ENCODE data around the gene PMF1. TPM values are rescaled to one million over a fixed set of nuclear protein-coding genes. Genes with fewer than 3 reads are reported as not detected.

PMF1 gene
- total and polyA plus RNA-seq, 2 of the 13 experiments (the other 11 are each of a cell fraction or from before 2014, with no cell fraction given): 72.5 to 89.0 TPM

DNA sequence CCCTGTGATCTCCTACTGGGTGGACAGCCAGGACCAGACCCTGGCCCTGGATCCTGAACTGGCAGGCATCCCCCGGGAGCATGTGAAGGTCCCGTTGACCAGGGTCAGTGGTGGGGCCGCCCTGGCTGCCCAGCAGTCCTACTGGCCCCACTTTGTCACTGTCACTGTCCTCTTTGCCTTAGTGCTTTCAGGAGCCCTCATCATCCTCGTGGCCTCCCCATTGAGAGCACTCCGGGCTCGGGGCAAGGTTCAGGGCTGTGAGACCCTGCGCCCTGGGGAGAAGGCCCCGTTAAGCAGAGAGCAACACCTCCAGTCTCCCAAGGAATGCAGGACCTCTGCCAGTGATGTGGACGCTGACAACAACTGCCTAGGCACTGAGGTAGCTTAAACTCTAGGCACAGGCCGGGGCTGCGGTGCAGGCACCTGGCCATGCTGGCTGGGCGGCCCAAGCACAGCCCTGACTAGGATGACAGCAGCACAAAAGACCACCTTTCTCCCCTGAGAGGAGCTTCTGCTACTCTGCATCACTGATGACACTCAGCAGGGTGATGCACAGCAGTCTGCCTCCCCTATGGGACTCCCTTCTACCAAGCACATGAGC, 36.1 kb upstream of the PMF1 start:
- H3K36me3 ChIP-seq (replicated peaks in 1 of 2; ENCODE audit: control insufficient read depth in 1 of 2, insufficient read depth in 2 of 2, low read length in 2 of 2): no peaks in the 10 kb centered on the region
- peak; percentile 12 for ATAC-seq
- peak overlapping the region in 1 of 3 experiments; percentile 46; a peak in 1 of 6 replicates for H3K4me3 ChIP-seq (replicated peaks in 1 of 3; ENCODE audit: insufficient read depth in 1 of 3, low read depth in 2 of 3, low read length in 3 of 3)
- no peaks in the 10 kb centered on the region for H4K20me1 ChIP-seq (ENCODE audit: insufficient read depth, low read length)
- in situ Hi-C loops (cut with HindIII; ENCODE audit: extremely low pct_ligation_motif_present, low pct_unique_long_range_greater_than_20kb): no loop called here
- POLR2A ChIA-PET: interaction anchor here (0.8 to 3.8 kb wide), 2 partner anchors 36 to 49 kb away, joined by 3 to 19 read pairs; partner anchors contain the start of gene PMF1
- H3K79me2 ChIP-seq (ENCODE audit: insufficient read depth, low read length): no peaks in the 10 kb centered on the region
- H3K27me3 ChIP-seq (ENCODE audit: control insufficient read depth in 1 of 2, insufficient read depth in 2 of 2, low read length in 2 of 2): no peaks in the 10 kb centered on the region
- H3K4me1 ChIP-seq (ENCODE audit: insufficient read depth, low read length): peaks cover 90% of the 10 kb centered on the region
- DNase-seq (ENCODE audit: low spot score): no peak
- CTCF ChIA-PET (ENCODE audit: low intra/inter-chr PET ratio, low total read pairs): no interaction called here
- BruUV-seq (replicated peaks): no TSS peak
- FAIRE-seq: no peak
- peak overlapping the region; percentile 60 for H3K4me2 ChIP-seq (ENCODE audit: low read depth, low read length)
- H3K9me3 ChIP-seq (ENCODE audit: low read length): no peaks in the 10 kb centered on the region
- WGBS (ENCODE audit: low lambda C conversion rate): no CpG with 5 or more reads among the region's 12 CpGs
- H2AFZ ChIP-seq (ENCODE audit: low read length): no peak overlapping the region
- H3K27ac ChIP-seq (ENCODE audit: extremely low read length, insufficient read depth, low read length): no peak overlapping the region
- no peak overlapping the region for H3K9ac ChIP-seq (ENCODE audit: insufficient read depth, low read depth, low read length)
- intact Hi-C loops (cut with micrococcal nuclease; ENCODE audit: unreplicated experiment): no loop called here
- TF ChIP-seq HNF4A (CRISPR knock-in tag; IDR thresholded peaks at IDR 0.05): peak; percentile 38
- no peak for TF ChIP-seq ZNF7 (CRISPR knock-in tag; IDR thresholded peaks at IDR 0.05)
- 0 out of 2 replicates have a peak, but pooled peaks have one; percentile 32 for TF ChIP-seq ZBTB7A (CRISPR knock-in tag; IDR thresholded peaks at IDR 0.05)
- no peak for TF ChIP-seq SPEN (CRISPR knock-in tag; IDR thresholded peaks at IDR 0.05; ENCODE audit: low read depth)
- TF ChIP-seq CAMTA2 (CRISPR knock-in tag; IDR thresholded peaks at IDR 0.05; ENCODE audit: borderline replicate concordance): 0 out of 2 replicates have a peak, but pooled peaks have one; percentile 18
- TF ChIP-seq NFE2L2 (IDR thresholded peaks at IDR 0.05; ENCODE audit: low read length): no peak
- 0 out of 2 replicates have a peak, but pooled peaks have one; percentile 25 for TF ChIP-seq ZFX (CRISPR knock-in tag; IDR thresholded peaks at IDR 0.05; ENCODE audit: low read depth)
- TF ChIP-seq, protein P1, sequence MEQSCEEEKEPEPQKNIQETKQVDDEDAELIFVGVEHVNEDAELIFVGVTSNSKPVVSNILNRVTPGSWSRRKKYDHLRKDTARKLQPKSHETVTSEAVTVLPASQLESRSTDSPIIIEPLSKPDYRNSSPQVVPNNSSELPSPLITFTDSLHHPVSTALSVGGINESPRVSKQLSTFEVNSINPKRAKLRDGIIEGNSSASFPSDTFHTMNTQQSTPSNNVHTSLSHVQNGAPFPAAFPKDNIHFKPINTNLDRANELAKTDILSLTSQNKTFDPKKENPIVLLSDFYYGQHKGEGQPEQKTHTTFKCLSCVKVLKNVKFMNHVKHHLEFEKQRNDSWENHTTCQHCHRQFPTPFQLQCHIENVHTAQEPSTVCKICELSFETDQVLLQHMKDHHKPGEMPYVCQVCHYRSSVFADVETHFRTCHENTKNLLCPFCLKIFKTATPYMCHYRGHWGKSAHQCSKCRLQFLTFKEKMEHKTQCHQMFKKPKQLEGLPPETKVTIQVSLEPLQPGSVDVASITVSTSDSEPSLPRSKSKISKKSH (CRISPR knock-in tag; IDR thresholded peaks at IDR 0.05; ENCODE audit: borderline replicate concordance): 0 out of 2 replicates have a peak, but pooled peaks have one; percentile 33
- TF ChIP-seq KDM3A (CRISPR knock-in tag; IDR thresholded peaks at IDR 0.05; ENCODE audit: low read depth): no peak
- TF ChIP-seq ZNF547 (CRISPR knock-in tag; IDR thresholded peaks at IDR 0.05): 0 out of 2 replicates have a peak, but pooled peaks have one; percentile 20
- peak; percentile 77; the same call in 1 of the 2 replicates for TF ChIP-seq ZFP91 (CRISPR knock-in tag; IDR thresholded peaks at IDR 0.05; ENCODE audit: borderline replicate concordance)
- TF ChIP-seq GATAD2A (CRISPR knock-in tag; IDR thresholded peaks at IDR 0.05): 0 out of 2 replicates have a peak, but pooled peaks have one; percentile 12
- no peak for TF ChIP-seq ZBTB42 (CRISPR knock-in tag; IDR thresholded peaks at IDR 0.05)
- no peak for TF ChIP-seq ELK4 (CRISPR knock-in tag; IDR thresholded peaks at IDR 0.05; ENCODE audit: borderline replicate concordance)
- TF ChIP-seq EED (CRISPR knock-in tag; IDR thresholded peaks at IDR 0.05): no peak
- 0 out of 2 replicates have a peak, but pooled peaks have one; percentile 36 for TF ChIP-seq TARDBP (CRISPR knock-in tag; IDR thresholded peaks at IDR 0.05)
- TF ChIP-seq ZNF263 (CRISPR knock-in tag; IDR thresholded peaks at IDR 0.05): peak; percentile 62; the same call in 1 of the 2 replicates
- TF ChIP-seq ZNF138 (CRISPR knock-in tag; IDR thresholded peaks at IDR 0.05; ENCODE audit: low read depth): 0 out of 2 replicates have a peak, but pooled peaks have one; percentile 25

Data from HepG2 (cell line).